ENCODE results near the gene ITPKB. TPM values are rescaled to one million over a fixed set of nuclear protein-coding genes. Genes with fewer than 3 reads are reported as not detected.

The ITPKB gene
- total RNA-seq, 1 donor from 2014 or later: 9.8 TPM

DNA sequence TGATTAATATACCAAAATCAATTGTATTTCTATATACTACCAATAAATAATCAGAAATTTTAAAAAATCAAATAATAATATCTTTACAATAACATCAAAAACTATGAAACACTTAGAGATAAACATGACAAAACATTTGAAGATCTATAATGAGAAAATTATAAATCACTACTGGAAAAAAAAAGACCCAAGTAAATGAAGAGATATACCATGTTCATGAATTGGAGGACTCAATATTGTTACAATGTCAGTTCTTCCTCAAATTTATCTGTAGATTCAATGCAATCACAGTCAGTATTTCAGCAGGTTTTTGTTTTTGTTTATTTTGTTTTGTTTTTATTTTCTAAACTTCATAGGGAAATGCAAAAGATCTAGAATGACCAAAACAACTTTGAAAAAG lies 4.2 kb upstream of the ITPKB start:
- no peaks in the 10 kb centered on the region for H3K27me3 Mint-ChIP-seq
- H3K4me1 Mint-ChIP-seq (ENCODE audit: low read depth): peaks cover 7% of the 10 kb centered on the region
- TF ChIP-seq, protein P1, sequence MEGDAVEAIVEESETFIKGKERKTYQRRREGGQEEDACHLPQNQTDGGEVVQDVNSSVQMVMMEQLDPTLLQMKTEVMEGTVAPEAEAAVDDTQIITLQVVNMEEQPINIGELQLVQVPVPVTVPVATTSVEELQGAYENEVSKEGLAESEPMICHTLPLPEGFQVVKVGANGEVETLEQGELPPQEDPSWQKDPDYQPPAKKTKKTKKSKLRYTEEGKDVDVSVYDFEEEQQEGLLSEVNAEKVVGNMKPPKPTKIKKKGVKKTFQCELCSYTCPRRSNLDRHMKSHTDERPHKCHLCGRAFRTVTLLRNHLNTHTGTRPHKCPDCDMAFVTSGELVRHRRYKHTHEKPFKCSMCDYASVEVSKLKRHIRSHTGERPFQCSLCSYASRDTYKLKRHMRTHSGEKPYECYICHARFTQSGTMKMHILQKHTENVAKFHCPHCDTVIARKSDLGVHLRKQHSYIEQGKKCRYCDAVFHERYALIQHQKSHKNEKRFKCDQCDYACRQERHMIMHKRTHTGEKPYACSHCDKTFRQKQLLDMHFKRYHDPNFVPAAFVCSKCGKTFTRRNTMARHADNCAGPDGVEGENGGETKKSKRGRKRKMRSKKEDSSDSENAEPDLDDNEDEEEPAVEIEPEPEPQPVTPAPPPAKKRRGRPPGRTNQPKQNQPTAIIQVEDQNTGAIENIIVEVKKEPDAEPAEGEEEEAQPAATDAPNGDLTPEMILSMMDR (IDR thresholded peaks at IDR 0.05; ENCODE audit: unreplicated experiment): no peak
- H3K36me3 Mint-ChIP-seq (ENCODE audit: insufficient read depth): peaks cover 1% of the 10 kb centered on the region
- no peak overlapping the region for H3K27ac Mint-ChIP-seq
- no peak overlapping the region for H3K4me3 Mint-ChIP-seq (ENCODE audit: low read depth)
- H3K9me3 Mint-ChIP-seq (ENCODE audit: low read depth): peaks cover 5% of the 10 kb centered on the region
- no peak for DNase-seq (ENCODE audit: low spot score, unreplicated experiment)

DNA sequence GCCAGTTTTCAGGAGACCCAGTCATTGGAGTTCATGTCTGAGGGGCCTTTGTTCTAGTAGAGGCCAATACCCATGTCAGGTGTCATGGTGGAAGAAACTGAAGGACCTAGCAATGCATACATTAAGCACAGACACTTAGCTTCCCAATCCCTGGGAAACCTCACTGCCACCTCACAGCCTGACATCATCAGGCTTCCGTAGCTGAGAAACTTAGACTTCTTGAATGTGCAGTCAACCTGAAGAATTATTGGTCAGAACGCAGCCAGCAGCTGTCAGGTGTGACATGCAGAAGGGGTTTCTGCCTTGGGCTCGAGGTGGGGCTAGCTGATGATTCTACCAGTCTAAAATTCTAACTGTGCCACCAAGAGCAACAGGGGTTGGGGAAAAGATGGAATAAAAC lies 1.9 kb upstream of the ITPKB start:
- Mint-ChIP-seq H3K36me3 (ENCODE audit: insufficient read depth) (peaks cover 1% of the 10 kb centered on the region), H3K27me3 (peaks cover 2% of the 10 kb centered on the region), H3K4me3 (ENCODE audit: low read depth) (peak overlapping the region; percentile 24)

DNA sequence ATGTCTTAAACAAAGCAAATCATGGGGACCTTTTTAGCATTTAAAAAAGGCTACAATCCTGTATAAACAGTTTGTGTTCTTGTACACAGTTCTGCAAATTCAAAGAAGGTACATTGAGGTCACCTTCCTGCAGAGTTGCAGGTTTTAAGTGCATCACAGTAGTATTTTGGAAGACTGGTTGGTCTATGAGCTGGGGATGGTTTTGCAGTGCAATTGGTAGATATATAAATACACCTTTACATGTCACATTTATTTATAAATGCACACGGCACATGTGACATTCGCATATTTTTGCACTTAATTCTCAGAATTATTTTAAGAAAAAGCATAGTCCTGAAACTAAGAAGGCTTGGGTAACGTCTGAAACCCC lies 599 bp upstream of the ITPKB start:
- TF ChIP-seq, protein P1 (IDR thresholded peaks at IDR 0.05; ENCODE audit: unreplicated experiment): no peak
- peaks cover 7% of the 10 kb centered on the region for H3K4me1 Mint-ChIP-seq (ENCODE audit: low read depth)
- DNase-seq (ENCODE audit: low spot score, unreplicated experiment): no peak
- H3K4me3 Mint-ChIP-seq (ENCODE audit: low read depth): peak overlapping the region; percentile 78
- peaks cover 8% of the 10 kb centered on the region for H3K27me3 Mint-ChIP-seq
- H3K36me3 Mint-ChIP-seq (ENCODE audit: insufficient read depth): peaks cover 2% of the 10 kb centered on the region
- H3K27ac Mint-ChIP-seq: no peak overlapping the region
- peaks cover 5% of the 10 kb centered on the region for H3K9me3 Mint-ChIP-seq (ENCODE audit: low read depth)

More for the DNA sequence above, 1.9 kb upstream of the ITPKB start:
- TF ChIP-seq, protein P1 (IDR thresholded peaks at IDR 0.05; ENCODE audit: unreplicated experiment): no peak
- Mint-ChIP-seq H3K4me1 (ENCODE audit: low read depth) (peaks cover 7% of the 10 kb centered on the region), H3K9me3 (ENCODE audit: low read depth) (peaks cover 5% of the 10 kb centered on the region), H3K27ac (no peak overlapping the region)
- no peak for DNase-seq (ENCODE audit: low spot score, unreplicated experiment)

DNA sequence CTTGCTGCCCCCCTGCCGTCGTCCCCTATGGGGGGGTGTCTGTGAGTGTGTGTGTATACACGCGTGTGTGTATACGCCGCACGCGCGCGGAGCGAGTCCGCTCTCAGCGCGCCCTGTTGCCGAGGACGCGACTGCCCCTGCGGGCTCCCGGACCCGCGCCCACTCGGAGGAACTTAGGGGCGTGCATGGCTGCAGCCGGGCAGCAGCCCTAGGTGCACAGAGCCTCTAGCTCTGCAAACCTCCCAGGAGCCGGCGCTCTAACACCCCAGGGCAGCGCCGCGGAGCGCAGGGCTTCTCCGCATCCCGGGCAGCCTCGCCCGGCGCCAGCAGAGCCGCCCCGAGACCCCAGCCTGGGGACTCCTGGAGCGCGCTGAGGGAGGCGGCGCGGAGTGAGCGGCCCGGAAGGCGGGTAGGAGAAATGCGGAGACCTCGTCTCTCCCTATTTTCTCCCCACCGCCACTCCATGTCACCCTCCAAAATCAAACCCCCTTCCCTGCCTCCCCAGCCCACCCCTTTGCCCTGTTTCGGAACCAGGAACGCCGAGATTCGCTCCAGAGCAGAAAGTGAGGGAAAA lies 574 bp downstream of the ITPKB start:
- peaks cover 14% of the 10 kb centered on the region for H3K27me3 Mint-ChIP-seq
- peak; percentile 42 for DNase-seq (ENCODE audit: low spot score, unreplicated experiment)
- H3K9me3 Mint-ChIP-seq (ENCODE audit: low read depth): peaks cover 3% of the 10 kb centered on the region
- TF ChIP-seq, protein P1 (IDR thresholded peaks at IDR 0.05; ENCODE audit: unreplicated experiment): no peak
- H3K4me3 Mint-ChIP-seq (ENCODE audit: low read depth): peak overlapping the region; percentile 78
- peak overlapping the region; percentile 78 for H3K27ac Mint-ChIP-seq
- H3K4me1 Mint-ChIP-seq (ENCODE audit: low read depth): peaks cover 9% of the 10 kb centered on the region
- H3K36me3 Mint-ChIP-seq (ENCODE audit: insufficient read depth): peaks cover 2% of the 10 kb centered on the region

DNA sequence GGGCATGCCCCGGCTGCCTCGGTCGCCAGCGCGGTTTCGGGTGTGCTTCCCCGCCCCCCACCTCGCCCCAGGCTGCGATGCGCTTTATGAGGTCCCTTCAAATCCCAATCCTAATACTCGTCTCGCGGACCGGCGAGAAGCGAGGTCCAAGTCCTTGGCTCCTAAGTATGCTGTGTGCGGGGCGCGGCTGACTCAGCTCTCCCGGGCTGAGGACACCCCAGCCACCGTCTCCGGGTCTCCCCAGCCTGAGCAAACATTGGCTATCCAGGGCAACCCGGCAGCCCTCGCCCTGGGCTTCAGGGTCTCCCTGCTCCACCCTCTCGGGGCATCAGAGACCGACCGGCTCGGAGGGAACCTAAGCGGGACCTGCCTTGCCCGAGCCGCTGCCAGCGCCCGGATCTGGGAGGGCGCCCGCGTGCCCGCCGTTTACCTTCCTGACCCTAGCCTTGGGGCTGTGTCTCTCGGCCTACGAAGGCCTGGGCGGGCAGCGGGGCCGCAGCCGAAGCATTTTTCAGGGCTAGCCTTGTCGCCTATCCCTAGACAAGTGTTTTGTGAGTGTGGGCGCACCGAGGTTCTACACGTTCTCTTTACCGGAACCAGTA lies 1.2 kb downstream of the ITPKB start:
- peaks cover 2% of the 10 kb centered on the region for H3K36me3 Mint-ChIP-seq (ENCODE audit: insufficient read depth)
- TF ChIP-seq, protein P1 (IDR thresholded peaks at IDR 0.05; ENCODE audit: unreplicated experiment): no peak
- DNase-seq (ENCODE audit: low spot score, unreplicated experiment): peak; percentile 20
- H3K4me1 Mint-ChIP-seq (ENCODE audit: low read depth): peaks cover 13% of the 10 kb centered on the region
- H3K27ac Mint-ChIP-seq: no peak overlapping the region
- no peaks in the 10 kb centered on the region for H3K9me3 Mint-ChIP-seq (ENCODE audit: low read depth)
- peaks cover 14% of the 10 kb centered on the region for H3K27me3 Mint-ChIP-seq
- H3K4me3 Mint-ChIP-seq (ENCODE audit: low read depth): peak overlapping the region; percentile 78
